Liver (tissue), 3 donors: Measurements from ENCODE around the gene PAX8.
A peak's percentile ranks its signal among the peaks of the same experiment; 100 is the strongest.

ENCODE experiments used
- FOXA1 ChIP-seq: IDR thresholded peaks from 2 replicates; pipeline ENCODE4 v1.6.1; 2016; ENCODE audit warnings: antibody characterized with exemption
- JUND ChIP-seq, 2 donors: IDR thresholded peaks; 2 replicates each; pipeline ENCODE4 v1.6.1; 2016; ENCODE audit warnings: antibody characterized with exemption in 2 of 2
- NR2F2 ChIP-seq: IDR thresholded peaks from 2 replicates; pipeline ENCODE4 v1.6.1; 2016; ENCODE audit warnings: antibody characterized with exemption
- RAD21 ChIP-seq, 2 donors: IDR thresholded peaks; 2 replicates each; pipeline ENCODE4 v1.6.1; 2016; ENCODE audit warnings: antibody characterized with exemption in 2 of 2, mild to moderate bottlenecking in 2 of 2
- RXRA ChIP-seq, 2 donors: IDR thresholded peaks; 2 replicates each; pipeline ENCODE4 v1.6.1; 2017 to 2018; ENCODE audit warnings: antibody characterized with exemption in 2 of 2, mild to moderate bottlenecking in 1 of 2
- SP1 ChIP-seq: IDR thresholded peaks from 2 replicates; pipeline ENCODE4 v1.6.1; 2018; ENCODE audit warnings: antibody characterized with exemption, mild to moderate bottlenecking
- TAF1 ChIP-seq: conservative IDR thresholded peaks from 2 replicates; pipeline ENCODE4 v1.6.1; 2016; ENCODE audit warnings: antibody characterized with exemption, mild to moderate bottlenecking
- YY1 ChIP-seq: IDR thresholded peaks from 2 replicates; pipeline ENCODE4 v1.6.1; 2016; ENCODE audit warnings: antibody characterized with exemption, mild to moderate bottlenecking
- ZBTB33 ChIP-seq: IDR thresholded peaks from 2 replicates; pipeline ENCODE4 v1.6.1; 2016; ENCODE audit warnings: antibody characterized with exemption
- TF ChIP-seq, protein P1 (sequence below): IDR thresholded peaks from 2 replicates; pipeline ENCODE4 v1.6.1; 2016; ENCODE audit warnings: antibody characterized with exemption
- TF ChIP-seq, protein P2 (sequence below): IDR thresholded peaks from 2 replicates; pipeline ENCODE4 v1.6.1; 2016; ENCODE audit warnings: antibody characterized with exemption, mild to moderate bottlenecking
- TF ChIP-seq, protein P3 (sequence below): fragments of 150-350 bp; IDR thresholded peaks from 2 replicates; pipeline ENCODE4 v1.5.1; 2017; ENCODE audit warnings: improper control_type of control experiment, low read depth, low read length; ENCODE audit not compliant: missing input control
- TF ChIP-seq, protein P4 (sequence below): IDR thresholded peaks from 2 replicates; pipeline ENCODE4 v1.6.1; 2016; ENCODE audit warnings: antibody characterized with exemption
- donor health status: healthy.
- donor health status: healthy.

GRCh38 chr2:113166187-113166645, 112.5 kb downstream of the PAX8 start:
- TF ChIP-seq RAD21 (IDR thresholded peaks at IDR 0.05) (no peak), NR2F2 (no peak), YY1 (no peak), TAF1 (no peak), FOXA1 (no peak), ZBTB33 (no peak), RXRA (IDR thresholded peaks at IDR 0.05) (peak; percentile 54 to 68), JUND (IDR thresholded peaks at IDR 0.05) (no peak), SP1 (no peak)
- TF ChIP-seq, protein P1, sequence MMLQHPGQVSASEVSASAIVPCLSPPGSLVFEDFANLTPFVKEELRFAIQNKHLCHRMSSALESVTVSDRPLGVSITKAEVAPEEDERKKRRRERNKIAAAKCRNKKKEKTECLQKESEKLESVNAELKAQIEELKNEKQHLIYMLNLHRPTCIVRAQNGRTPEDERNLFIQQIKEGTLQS: no peak
- TF ChIP-seq, protein P2, sequence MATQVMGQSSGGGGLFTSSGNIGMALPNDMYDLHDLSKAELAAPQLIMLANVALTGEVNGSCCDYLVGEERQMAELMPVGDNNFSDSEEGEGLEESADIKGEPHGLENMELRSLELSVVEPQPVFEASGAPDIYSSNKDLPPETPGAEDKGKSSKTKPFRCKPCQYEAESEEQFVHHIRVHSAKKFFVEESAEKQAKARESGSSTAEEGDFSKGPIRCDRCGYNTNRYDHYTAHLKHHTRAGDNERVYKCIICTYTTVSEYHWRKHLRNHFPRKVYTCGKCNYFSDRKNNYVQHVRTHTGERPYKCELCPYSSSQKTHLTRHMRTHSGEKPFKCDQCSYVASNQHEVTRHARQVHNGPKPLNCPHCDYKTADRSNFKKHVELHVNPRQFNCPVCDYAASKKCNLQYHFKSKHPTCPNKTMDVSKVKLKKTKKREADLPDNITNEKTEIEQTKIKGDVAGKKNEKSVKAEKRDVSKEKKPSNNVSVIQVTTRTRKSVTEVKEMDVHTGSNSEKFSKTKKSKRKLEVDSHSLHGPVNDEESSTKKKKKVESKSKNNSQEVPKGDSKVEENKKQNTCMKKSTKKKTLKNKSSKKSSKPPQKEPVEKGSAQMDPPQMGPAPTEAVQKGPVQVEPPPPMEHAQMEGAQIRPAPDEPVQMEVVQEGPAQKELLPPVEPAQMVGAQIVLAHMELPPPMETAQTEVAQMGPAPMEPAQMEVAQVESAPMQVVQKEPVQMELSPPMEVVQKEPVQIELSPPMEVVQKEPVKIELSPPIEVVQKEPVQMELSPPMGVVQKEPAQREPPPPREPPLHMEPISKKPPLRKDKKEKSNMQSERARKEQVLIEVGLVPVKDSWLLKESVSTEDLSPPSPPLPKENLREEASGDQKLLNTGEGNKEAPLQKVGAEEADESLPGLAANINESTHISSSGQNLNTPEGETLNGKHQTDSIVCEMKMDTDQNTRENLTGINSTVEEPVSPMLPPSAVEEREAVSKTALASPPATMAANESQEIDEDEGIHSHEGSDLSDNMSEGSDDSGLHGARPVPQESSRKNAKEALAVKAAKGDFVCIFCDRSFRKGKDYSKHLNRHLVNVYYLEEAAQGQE: no peak
- TF ChIP-seq, protein P3, sequence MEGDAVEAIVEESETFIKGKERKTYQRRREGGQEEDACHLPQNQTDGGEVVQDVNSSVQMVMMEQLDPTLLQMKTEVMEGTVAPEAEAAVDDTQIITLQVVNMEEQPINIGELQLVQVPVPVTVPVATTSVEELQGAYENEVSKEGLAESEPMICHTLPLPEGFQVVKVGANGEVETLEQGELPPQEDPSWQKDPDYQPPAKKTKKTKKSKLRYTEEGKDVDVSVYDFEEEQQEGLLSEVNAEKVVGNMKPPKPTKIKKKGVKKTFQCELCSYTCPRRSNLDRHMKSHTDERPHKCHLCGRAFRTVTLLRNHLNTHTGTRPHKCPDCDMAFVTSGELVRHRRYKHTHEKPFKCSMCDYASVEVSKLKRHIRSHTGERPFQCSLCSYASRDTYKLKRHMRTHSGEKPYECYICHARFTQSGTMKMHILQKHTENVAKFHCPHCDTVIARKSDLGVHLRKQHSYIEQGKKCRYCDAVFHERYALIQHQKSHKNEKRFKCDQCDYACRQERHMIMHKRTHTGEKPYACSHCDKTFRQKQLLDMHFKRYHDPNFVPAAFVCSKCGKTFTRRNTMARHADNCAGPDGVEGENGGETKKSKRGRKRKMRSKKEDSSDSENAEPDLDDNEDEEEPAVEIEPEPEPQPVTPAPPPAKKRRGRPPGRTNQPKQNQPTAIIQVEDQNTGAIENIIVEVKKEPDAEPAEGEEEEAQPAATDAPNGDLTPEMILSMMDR: no peak
- TF ChIP-seq, protein P4, sequence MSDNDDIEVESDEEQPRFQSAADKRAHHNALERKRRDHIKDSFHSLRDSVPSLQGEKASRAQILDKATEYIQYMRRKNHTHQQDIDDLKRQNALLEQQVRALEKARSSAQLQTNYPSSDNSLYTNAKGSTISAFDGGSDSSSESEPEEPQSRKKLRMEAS: no peak
